Activated naive CD8-positive, alpha-beta T cell treated with anti-CD3 and anti-CD28 coated beads, Interleukin-2, amount 10 ng/mL, durations not matched to agents 7 days and 5 days (primary cell): ENCODE results near the gene CDC42EP3. TPM values are rescaled to one million over a fixed set of nuclear protein-coding genes. Genes with fewer than 3 reads are reported as not detected.

Experiments used
- ATAC-seq: fragments of 150-1000 bp; cut with Tn5 transposase; one replicate; pipeline ENCODE4 v1.10.0; 2021; ENCODE audit warnings: low read depth, moderate library complexity
- POLR2A ChIA-PET: fragments of 350-600 bp; sonication (Branson Sonifier 250); formaldehyde crosslinking; loops from one replicate; lab custom pipeline; 2021; ENCODE audit warnings: antibody characterized with exemption; lab: Charles Lee
- DNase-seq: peaks from one replicate; pipeline ENCODE4 v3.0.0; 2021
- H3K27ac Mint-ChIP-seq: one replicate; pipeline ENCODE4 v1.8.0; 2022; ENCODE audit warnings: mild to moderate bottlenecking, mixed read lengths
- H3K27me3 Mint-ChIP-seq: one replicate; pipeline ENCODE4 v1.8.0; 2022; ENCODE audit warnings: mild to moderate bottlenecking, moderate library complexity, mixed read lengths
- H3K36me3 Mint-ChIP-seq: one replicate; pipeline ENCODE4 v1.8.0; 2021; ENCODE audit warnings: mild to moderate bottlenecking, mixed read lengths
- H3K4me1 Mint-ChIP-seq: one replicate; pipeline ENCODE4 v1.8.0; 2021; ENCODE audit warnings: mixed read lengths
- H3K4me3 Mint-ChIP-seq: one replicate; pipeline ENCODE4 v1.8.0; 2022; ENCODE audit warnings: mild to moderate bottlenecking, moderate library complexity, mixed read lengths
- H3K9me3 Mint-ChIP-seq: one replicate; pipeline ENCODE4 v1.8.0; 2021; ENCODE audit warnings: mixed read lengths
- total RNA-seq, 2 experiments: library from RNA; stranded (reverse); gene quantifications; one replicate each; pipeline ENCODE4 v1.2.3, GENCODE V29; 2021

Gene CDC42EP3
- total RNA-seq, 2 experiments from 2014 or later = 39.5 to 40.1 TPM

GRCh38 chr2:37659723-37660122 is 11.7 kb downstream of the CDC42EP3 start:
- ATAC-seq = no peak
- peaks cover 45% of the 10 kb centered on the region for H3K4me1 Mint-ChIP-seq
- H3K36me3 Mint-ChIP-seq = peaks cover 25% of the 10 kb centered on the region
- POLR2A ChIA-PET = interaction anchor here (1.0 kb wide), 1 partner anchor 11 kb away, joined by 5 read pairs; no protein-coding TSS in a partner anchor
- no peak overlapping the region for H3K4me3 Mint-ChIP-seq
- H3K27me3 Mint-ChIP-seq = no peaks in the 10 kb centered on the region
- H3K9me3 Mint-ChIP-seq = no peaks in the 10 kb centered on the region
- no peak overlapping the region for H3K27ac Mint-ChIP-seq
- DNase-seq = no peak

- no peak for DNase-seq
- Mint-ChIP-seq H3K4me1 (peaks cover 48% of the 10 kb centered on the region), H3K4me3 (no peak overlapping the region), H3K36me3 (peaks cover 25% of the 10 kb centered on the region), H3K27me3 (no peaks in the 10 kb centered on the region), H3K9me3 (no peaks in the 10 kb centered on the region), H3K27ac (peak overlapping the region; percentile 1)
- POLR2A ChIA-PET = no interaction called here
- ATAC-seq = no peak
Measured at GRCh38 chr2:37658682-37659081, 12.8 kb downstream of the CDC42EP3 start.

- DNase-seq = no peak
- peaks cover 21% of the 10 kb centered on the region for H3K36me3 Mint-ChIP-seq
- no peaks in the 10 kb centered on the region for H3K9me3 Mint-ChIP-seq
- H3K4me3 Mint-ChIP-seq = peak overlapping the region; percentile 59
- H3K27me3 Mint-ChIP-seq = no peaks in the 10 kb centered on the region
- peak overlapping the region; percentile 86 for H3K27ac Mint-ChIP-seq
- POLR2A ChIA-PET = interaction anchor here (0.5 to 2.6 kb wide), 4 partner anchors 8 to 231 kb away, joined by 3 to 11 read pairs (median 6); no protein-coding TSS in a partner anchor
- ATAC-seq = no peak
- H3K4me1 Mint-ChIP-seq = peaks cover 51% of the 10 kb centered on the region
Measured at GRCh38 chr2:37657471-37657870, 14.0 kb downstream of the CDC42EP3 start.

GRCh38 chr2:37656512-37657423 is 14.7 kb downstream of the CDC42EP3 start:
- peak overlapping the region; percentile 86 for H3K27ac Mint-ChIP-seq
- no peaks in the 10 kb centered on the region for H3K27me3 Mint-ChIP-seq
- H3K4me1 Mint-ChIP-seq = peaks cover 52% of the 10 kb centered on the region
- H3K36me3 Mint-ChIP-seq = peaks cover 22% of the 10 kb centered on the region
- H3K9me3 Mint-ChIP-seq = no peaks in the 10 kb centered on the region
- ATAC-seq (peak; percentile 55), DNase-seq (no peak)
- POLR2A ChIA-PET = interaction anchor here (0.5 to 2.6 kb wide), 5 partner anchors 9 to 1094 kb away, joined by 3 to 11 read pairs (median 5); partner anchors contain the start of gene SRSF7
- H3K4me3 Mint-ChIP-seq = peak overlapping the region; percentile 59

- DNase-seq (no peak), ATAC-seq (peak; percentile 43)
- Mint-ChIP-seq H3K4me1 (peaks cover 58% of the 10 kb centered on the region), H3K27me3 (no peaks in the 10 kb centered on the region), H3K27ac (peak overlapping the region; percentile 75), H3K4me3 (peak overlapping the region; percentile 73), H3K36me3 (peaks cover 22% of the 10 kb centered on the region), H3K9me3 (no peaks in the 10 kb centered on the region)
- POLR2A ChIA-PET = interaction anchor here (0.6 to 2.6 kb wide), 5 partner anchors 9 to 1096 kb away, joined by 3 to 11 read pairs (median 4); partner anchors contain the start of gene SRSF7
Measured at GRCh38 chr2:37654932-37655841, 16.3 kb downstream of the CDC42EP3 start.

GRCh38 chr2:37654419-37654818 is 17.0 kb downstream of the CDC42EP3 start:
- Mint-ChIP-seq H3K4me3 (peak overlapping the region; percentile 73), H3K4me1 (peaks cover 57% of the 10 kb centered on the region), H3K36me3 (peaks cover 22% of the 10 kb centered on the region), H3K27me3 (no peaks in the 10 kb centered on the region), H3K27ac (peak overlapping the region; percentile 74), H3K9me3 (no peaks in the 10 kb centered on the region)
- no peak for DNase-seq
- POLR2A ChIA-PET = interaction anchor here (0.6 to 1.6 kb wide), 3 partner anchors 8 to 35 kb away, joined by 4 to 5 read pairs (median 4); no protein-coding TSS in a partner anchor
- no peak for ATAC-seq

- peaks cover 22% of the 10 kb centered on the region for H3K36me3 Mint-ChIP-seq
- H3K4me1 Mint-ChIP-seq = peaks cover 53% of the 10 kb centered on the region
- POLR2A ChIA-PET = interaction anchor here (1.1 to 1.6 kb wide), 3 partner anchors 8 to 19 kb away, joined by 4 to 5 read pairs (median 4); no protein-coding TSS in a partner anchor
- H3K27ac Mint-ChIP-seq = peak overlapping the region; percentile 74
- DNase-seq = no peak
- ATAC-seq = no peak
- H3K27me3 Mint-ChIP-seq = no peaks in the 10 kb centered on the region
- H3K4me3 Mint-ChIP-seq = peak overlapping the region; percentile 55
- no peaks in the 10 kb centered on the region for H3K9me3 Mint-ChIP-seq
Measured at GRCh38 chr2:37653805-37654378, 17.6 kb downstream of the CDC42EP3 start.

- Mint-ChIP-seq H3K27ac (no peak overlapping the region), H3K27me3 (no peaks in the 10 kb centered on the region), H3K4me1 (peaks cover 56% of the 10 kb centered on the region), H3K36me3 (peaks cover 24% of the 10 kb centered on the region), H3K4me3 (peak overlapping the region; percentile 18), H3K9me3 (peaks cover 2% of the 10 kb centered on the region)
- POLR2A ChIA-PET = interaction anchor here (1.1 kb wide), 1 partner anchor 19 kb away, joined by 4 read pairs; no protein-coding TSS in a partner anchor
- no peak for ATAC-seq
- no peak for DNase-seq
Measured at GRCh38 chr2:37653093-37653492, 18.3 kb downstream of the CDC42EP3 start.

- Mint-ChIP-seq H3K36me3 (peaks cover 29% of the 10 kb centered on the region), H3K9me3 (peaks cover 4% of the 10 kb centered on the region), H3K27ac (no peak overlapping the region), H3K4me3 (no peak overlapping the region), H3K4me1 (peaks cover 57% of the 10 kb centered on the region), H3K27me3 (no peaks in the 10 kb centered on the region)
- ATAC-seq (no peak), DNase-seq (no peak)
- POLR2A ChIA-PET = interaction anchor here (0.7 kb wide), 1 partner anchor 84 kb away, joined by 3 read pairs; no protein-coding TSS in a partner anchor
Measured at GRCh38 chr2:37652199-37652640, 19.2 kb downstream of the CDC42EP3 start.

GRCh38 chr2:37650548-37651093 is 20.8 kb downstream of the CDC42EP3 start:
- H3K27me3 Mint-ChIP-seq = no peaks in the 10 kb centered on the region
- no peak overlapping the region for H3K27ac Mint-ChIP-seq
- H3K9me3 Mint-ChIP-seq = peaks cover 6% of the 10 kb centered on the region
- POLR2A ChIA-PET = no interaction called here
- no peak for DNase-seq
- H3K36me3 Mint-ChIP-seq = peaks cover 41% of the 10 kb centered on the region
- ATAC-seq = no peak
- H3K4me3 Mint-ChIP-seq = no peak overlapping the region
- peaks cover 60% of the 10 kb centered on the region for H3K4me1 Mint-ChIP-seq

GRCh38 chr2:37649518-37649917 is 21.9 kb downstream of the CDC42EP3 start:
- H3K9me3 Mint-ChIP-seq = peaks cover 6% of the 10 kb centered on the region
- H3K27ac Mint-ChIP-seq = no peak overlapping the region
- no peaks in the 10 kb centered on the region for H3K27me3 Mint-ChIP-seq
- ATAC-seq (no peak), DNase-seq (no peak)
- POLR2A ChIA-PET = interaction anchor here (0.7 to 2.2 kb wide), 4 partner anchors 7 to 48 kb away, joined by 3 to 7 read pairs (median 5); no protein-coding TSS in a partner anchor
- no peak overlapping the region for H3K4me3 Mint-ChIP-seq
- peaks cover 49% of the 10 kb centered on the region for H3K36me3 Mint-ChIP-seq
- peaks cover 55% of the 10 kb centered on the region for H3K4me1 Mint-ChIP-seq
